Brain pericyte (primary cell): ENCODE data around the gene CCR8.

Experiments used
- DNase-seq: peaks from one replicate; pipeline ENCODE4 v3.0.0-alpha.2; 2012; ENCODE audit warnings: low read depth, low spot score

The CCR8 gene, protein sequence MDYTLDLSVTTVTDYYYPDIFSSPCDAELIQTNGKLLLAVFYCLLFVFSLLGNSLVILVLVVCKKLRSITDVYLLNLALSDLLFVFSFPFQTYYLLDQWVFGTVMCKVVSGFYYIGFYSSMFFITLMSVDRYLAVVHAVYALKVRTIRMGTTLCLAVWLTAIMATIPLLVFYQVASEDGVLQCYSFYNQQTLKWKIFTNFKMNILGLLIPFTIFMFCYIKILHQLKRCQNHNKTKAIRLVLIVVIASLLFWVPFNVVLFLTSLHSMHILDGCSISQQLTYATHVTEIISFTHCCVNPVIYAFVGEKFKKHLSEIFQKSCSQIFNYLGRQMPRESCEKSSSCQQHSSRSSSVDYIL

DNA sequence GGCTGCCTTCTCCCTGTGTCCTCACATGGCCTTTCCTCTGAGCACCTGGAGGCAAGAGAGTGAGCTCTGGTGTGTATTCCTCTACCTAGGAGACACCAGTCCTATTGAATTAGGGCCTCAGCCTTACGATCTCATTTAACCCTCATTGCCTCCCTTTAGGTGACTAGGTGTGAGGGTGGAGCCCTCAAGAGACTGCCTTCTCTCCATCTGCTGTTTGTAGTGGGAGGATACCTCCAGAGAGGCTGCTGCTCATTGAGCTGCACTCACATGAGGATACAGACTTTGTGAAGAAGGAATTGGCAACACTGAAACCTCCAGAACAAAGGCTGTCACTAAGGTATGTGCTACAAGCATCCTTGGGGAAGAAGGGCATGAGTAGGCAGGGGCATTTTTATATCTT is at the start of gene CCR8:
Gene CCR8 (plus strand): TSS at position 217 of the 400 bp plus-strand sequence. CDS start 2,623 bp downstream, outside the sequence.
- DNase-seq: no peak

DNA sequence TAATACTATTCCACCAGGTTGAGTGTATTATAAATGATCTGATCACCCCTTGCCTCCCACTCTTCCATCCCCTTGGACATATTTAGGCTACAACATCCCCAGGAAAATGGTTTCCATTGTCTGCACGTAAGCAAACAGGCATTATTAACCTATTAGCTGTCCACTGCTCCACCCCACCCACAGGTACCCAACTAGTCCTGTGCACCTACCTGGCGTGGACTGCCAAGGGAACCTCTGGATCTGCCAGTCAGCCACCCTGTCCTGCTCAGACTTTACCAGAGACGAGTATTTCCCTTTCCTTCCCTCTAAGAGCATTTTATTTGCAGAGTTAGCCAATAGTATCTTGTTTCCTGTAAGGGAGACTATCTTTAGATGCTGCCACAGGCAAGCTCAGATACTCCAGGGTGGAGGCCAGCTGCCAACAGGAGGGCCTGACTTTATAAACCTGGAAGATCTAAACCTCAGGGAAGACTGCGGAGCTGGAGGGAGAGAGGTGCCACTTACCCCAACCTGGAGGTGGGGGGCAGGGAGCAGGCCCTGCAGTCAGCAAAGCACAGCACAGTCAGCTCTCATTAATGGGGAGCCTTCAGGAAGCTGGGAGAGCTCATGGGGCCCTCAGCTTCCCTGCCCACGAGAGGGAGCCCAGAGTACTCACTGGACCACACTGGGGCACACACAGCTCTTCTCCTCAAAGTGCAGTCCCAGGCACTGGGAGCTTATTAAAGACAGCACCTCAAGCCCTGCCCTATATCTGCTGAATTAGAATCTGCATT is 49.6 kb upstream of the CCR8 start, which contains the start of gene CX3CR1:
Gene CX3CR1 (minus strand): TSS at position 292 of the 773 bp plus-strand sequence. CDS start 13,527 bp downstream, outside the sequence.
- DNase-seq: no peak

DNA sequence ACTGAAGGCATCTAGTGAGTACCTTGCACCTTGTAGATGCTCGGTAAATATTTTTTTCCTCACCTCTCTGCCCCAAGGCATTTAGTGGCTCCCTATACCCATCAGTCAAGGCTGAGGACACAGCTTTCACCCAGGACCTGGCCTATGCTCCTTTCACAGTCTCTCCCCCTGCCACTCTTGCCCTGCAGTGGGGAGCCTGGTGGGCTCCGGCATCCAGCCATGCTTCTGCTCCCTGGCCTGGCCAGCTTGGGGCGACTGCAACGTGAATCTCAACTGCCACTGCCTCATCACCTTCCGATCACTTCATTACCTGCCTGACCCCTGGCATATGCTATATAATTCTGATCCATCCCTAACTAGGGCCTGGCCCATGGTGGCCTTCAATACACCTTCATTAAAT is 48.9 kb upstream of the CCR8 start:
- no peak for DNase-seq

DNA sequence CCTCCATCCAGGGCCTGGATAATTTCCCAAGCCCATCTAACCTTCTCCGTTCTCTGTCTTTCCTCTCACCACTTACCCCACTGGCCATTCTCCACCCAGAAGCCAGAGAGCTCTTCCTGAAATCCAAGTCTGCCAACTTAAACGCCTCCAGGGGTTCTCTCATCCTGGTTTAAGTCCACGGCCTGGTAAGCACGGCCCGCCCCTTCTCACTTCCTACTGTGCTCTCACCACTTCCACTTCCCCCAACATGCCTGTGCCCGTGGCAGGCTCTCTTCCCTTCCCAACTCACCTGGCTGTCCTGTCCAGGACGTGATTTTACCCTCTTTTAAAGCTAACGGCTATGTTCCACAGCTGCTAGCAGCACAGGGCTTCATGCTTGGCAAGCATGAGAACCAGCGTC is 48.0 kb upstream of the CCR8 start:
- no peak for DNase-seq

DNA sequence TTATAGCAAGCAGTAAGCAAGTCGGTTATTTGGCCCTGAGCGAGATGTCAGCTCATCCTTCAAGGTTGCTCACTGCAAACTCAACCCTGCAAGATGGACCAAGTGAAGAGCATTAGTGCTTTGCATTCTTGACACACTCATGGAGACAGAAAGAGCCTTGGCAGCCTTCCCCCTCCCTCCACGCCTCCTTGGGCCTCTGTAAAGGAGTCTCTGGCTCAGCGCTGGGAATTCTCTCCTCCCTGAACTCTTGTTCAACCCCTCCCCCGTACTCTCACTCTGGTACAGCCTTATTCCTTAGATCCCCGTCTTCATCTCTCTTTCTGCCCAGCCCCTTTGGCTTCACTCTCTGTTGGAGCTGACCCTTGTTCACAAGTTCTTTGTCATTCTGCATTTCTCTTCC is 47.5 kb upstream of the CCR8 start:
- DNase-seq: no peak

DNA sequence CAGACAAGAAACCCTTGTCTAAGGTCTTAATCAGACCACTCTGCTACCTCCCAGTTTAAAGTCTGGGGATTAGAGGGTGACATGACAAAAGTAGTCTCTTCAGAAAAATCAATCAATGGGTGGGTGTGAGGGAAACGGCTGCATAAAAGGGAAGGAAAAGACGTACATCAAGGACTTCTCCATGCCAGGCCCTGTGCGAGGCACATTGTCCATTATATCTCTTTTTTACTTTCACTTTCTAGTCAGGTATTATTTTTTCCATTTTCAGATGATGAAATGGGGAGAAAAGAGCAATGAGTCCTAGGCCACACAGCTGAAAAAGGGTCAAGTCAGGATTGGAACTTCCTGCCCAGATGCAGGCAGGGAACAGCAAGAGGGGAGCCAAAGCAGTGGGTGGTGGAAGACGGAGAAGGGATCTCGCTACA is 45.0 kb upstream of the CCR8 start:
- no peak for DNase-seq

DNA sequence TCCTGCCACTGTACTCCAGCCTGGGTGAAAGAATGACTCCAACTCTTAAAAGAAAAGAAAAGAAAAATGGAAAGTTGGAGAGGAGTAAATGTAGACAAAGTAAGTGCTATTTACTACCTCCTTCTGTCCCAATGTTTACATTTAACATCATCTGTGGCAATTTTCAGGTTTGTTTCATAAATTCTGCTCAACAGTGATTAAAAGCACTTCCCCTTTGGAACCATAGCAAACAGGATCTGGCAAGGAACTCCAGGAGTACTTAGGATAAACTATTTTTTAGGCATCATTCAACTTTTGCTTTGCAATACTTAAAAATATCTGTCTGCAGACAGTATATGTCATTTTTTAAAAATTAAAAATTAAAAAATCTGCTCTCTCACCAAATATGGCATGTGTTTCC is 44.2 kb upstream of the CCR8 start:
- DNase-seq: no peak

DNA sequence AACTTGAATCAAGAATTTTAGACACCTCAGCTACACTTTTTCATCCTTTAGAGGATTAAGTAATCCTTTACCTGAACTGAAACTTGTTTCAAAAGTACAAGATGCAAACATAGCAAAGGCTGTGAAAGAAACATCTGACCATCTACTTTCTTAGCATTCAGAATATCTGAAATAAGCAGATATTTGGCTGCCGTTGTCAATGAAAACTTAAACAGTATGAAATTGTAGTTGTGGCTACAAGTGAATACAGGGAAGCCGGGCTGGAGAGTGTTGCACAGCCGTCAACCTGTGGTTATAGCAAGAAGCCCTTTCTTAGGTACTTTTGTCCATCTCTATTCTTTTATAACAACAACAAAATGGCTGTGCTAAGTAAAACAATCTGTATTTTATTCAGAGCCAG is 42.7 kb upstream of the CCR8 start:
- no peak for DNase-seq

DNA sequence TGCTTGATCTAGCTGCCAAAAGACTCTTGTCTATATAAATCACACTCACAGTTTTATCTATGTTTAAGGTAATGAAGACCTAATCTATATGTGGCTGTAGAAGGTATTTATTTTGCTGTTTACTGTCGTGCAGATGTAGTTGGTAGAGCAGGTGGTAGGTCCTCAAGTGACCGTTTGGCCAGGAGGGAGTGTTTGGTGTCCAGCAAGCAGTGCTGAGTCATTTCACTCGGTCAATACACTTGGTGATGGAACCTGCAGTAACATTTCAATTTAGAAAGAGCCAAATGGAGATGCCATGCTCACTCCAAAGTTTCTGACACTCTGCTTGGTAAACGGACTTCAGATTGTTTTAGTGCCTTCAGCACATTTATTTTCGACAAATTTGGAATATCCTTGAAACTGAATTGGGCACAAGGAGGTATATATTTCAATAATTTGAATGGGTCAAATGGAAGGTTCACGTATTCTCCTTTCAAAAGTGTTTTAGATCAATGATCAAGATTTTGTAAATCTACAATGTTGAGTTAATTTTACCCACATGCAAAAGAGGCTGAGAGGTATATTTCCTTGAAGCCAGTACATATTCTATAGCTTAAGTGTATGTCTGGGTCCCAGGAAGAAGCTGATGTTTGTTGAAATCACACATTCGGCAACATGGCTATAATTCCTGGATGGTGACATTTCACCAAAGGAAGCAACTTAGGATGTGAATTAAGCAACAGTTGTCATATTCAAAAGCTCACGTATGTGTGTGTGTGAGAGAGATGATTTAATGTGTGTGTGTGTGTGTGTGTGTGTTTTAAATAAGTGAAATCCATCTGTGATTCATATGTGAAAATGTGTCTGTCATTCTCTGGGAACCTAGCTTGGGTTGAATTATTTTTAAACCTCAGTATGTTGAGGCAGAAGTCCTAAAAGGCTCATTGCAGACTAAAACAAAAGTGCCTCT is 42.0 kb upstream of the CCR8 start:
- DNase-seq: no peak

DNA sequence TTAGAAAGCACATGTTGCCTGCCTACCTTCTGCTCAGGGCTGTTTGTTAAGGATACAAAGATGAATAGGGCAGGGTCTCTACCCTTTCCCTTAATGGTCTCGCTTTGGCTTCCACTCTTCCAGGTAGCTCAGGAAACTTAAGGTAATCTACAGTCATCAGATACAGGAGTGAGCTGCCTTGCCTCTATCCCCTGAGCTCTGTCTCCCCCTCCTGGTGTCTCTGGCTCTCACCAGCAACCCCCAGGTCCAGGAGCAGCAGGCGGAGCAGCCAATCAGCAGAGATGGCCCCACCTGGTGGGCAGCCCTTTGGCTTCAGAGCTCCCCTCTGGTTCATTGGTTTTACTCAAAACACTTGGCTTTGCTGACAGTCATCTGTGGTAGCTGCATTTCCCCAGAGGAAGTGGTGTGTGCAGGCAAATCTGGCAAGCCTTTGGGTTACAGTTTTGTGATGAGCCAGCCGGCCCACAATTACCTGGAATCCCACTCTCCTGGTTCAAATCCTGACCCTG is 41.2 kb upstream of the CCR8 start:
- DNase-seq: no peak

DNA sequence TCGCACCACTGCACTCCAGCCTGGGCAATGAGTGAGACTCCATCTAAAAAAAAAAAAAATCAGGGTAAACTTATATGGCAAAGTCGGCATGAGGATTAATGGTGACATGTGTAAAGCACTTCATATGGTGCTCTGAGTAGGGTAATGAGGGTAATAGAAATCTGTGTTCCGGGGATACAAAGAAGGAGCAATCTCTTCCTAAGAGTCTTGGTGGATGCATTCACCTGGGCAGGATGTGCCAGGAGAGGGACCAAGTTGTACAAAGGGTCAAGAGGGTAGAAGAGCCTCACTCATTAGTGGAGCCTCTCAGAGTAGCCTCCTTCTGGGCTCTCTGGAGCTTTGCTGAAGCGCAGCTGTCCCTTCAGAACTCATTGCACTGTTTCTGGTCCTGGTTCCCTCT is 40.4 kb upstream of the CCR8 start:
- no peak for DNase-seq

DNA sequence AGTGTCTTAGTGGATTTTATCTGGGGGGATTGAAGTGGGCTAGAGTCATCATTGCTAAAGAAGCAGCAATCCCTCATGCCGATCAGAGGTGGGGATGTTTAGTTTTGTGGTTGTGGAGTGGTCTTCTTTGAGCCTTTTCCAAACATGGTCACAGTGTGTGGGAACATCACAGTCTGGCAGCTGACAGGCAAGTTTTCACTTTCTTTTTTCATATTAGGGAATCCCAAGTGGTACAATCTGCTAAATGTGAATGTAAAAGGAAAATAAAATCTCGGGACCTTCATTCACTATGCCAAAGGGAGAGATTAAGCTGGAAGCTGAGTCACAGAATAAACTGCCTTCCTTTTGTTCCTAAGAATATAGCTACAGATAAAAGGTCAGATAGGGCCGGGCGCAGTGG is 39.3 kb upstream of the CCR8 start:
- no peak for DNase-seq

DNA sequence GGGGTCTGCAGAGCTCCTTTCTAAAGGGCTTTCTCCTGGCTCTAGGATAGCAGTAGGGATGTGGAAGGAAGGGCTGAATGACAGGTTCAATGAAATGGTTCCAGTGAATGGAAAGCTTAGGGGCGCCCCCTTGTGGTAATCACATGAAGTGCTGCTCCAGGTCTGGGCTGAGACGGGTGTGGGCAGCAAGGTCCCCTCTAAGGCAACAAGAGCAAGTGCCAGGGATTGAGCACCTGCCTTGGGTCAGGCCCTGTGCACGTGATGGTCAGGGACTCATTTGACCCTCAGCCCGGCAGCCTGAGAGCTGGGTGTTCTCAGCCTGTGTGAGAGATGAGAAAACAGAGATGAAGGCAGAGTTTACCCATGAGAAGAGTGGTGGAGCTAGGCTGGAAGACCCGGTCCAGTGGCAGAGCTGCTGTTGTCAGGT is 37.6 kb upstream of the CCR8 start:
- DNase-seq: no peak

DNA sequence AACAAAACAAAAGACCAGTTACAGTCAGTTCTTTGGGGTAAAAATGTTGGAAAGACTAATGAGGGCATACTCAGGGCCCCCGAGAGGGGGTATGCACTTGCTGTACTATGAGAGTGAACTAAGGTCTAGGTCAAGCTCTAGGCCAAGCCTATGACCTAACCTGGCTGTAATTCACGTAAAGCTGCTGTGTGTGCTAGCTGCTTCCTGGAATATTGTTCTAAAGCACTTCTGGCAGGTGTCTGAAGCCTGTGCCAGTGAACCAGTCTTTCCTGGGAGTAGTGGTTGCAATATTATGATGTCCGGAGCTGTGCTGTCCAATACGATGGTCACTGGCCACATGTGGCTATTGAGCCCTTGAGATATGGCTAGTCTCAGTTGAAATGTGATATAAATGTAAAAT is 36.5 kb upstream of the CCR8 start:
- no peak for DNase-seq

DNA sequence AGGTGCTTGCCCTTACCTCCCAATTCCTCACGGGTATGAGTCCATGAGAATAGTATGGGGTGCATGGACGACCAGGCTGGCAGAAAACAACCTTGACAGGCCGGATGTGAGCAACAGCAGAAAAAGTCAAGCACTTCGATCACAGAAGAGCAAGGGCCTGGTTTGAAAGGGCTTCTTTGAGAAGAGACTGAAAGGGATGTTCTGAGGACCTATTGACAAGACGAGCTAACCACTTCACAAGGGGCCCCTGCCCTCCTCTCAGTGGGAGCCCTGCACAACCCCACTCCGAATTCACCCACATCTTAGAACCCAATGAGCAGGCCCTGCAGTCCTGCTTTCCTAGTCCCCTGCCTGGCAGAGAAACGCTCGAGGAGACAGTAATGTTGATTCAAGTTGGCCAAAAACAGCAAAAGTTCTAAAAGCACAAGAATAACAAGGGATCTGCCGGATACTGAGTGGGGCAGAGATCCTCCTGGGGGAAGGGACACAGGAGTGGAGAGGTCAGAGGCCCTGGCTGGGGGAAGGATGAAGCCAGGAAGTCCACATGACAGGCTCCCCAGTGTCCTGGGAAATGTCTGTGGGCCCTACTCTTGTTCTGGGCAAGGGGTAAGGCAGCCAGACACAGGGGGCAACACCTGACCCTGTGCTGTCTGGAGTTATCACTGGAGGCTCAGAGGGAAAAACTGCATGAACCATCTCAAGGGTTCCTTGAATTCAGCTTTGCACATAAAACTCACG is 34.9 kb upstream of the CCR8 start:
- DNase-seq: no peak

DNA sequence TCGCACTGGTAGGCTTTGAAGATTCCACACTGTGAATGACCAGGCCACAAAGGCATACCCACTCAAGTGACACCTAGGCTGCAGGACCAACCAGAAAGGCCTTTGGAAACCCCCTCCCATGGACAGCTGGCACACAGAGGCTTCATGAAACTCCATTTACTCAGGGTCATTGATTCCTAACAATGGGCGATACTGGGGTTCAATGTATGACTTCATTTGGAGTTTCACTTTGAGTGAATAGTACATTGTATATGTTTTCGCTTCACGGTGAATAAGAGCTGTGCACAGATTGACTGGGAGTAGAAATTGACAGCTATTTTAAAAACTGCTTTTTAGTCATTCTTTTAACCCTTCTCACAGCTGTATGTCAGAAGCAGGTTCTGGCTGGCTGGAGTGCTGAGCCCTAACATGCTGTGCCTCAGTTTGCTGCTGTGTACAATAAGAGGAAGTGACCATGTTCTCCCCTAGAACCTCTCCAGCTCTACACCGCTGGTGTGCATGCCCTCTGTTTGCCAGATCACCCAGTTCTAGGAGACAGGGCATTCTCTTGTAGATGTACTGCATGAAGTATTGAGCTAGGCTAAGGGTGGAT is 34.2 kb upstream of the CCR8 start:
- DNase-seq: no peak

DNA sequence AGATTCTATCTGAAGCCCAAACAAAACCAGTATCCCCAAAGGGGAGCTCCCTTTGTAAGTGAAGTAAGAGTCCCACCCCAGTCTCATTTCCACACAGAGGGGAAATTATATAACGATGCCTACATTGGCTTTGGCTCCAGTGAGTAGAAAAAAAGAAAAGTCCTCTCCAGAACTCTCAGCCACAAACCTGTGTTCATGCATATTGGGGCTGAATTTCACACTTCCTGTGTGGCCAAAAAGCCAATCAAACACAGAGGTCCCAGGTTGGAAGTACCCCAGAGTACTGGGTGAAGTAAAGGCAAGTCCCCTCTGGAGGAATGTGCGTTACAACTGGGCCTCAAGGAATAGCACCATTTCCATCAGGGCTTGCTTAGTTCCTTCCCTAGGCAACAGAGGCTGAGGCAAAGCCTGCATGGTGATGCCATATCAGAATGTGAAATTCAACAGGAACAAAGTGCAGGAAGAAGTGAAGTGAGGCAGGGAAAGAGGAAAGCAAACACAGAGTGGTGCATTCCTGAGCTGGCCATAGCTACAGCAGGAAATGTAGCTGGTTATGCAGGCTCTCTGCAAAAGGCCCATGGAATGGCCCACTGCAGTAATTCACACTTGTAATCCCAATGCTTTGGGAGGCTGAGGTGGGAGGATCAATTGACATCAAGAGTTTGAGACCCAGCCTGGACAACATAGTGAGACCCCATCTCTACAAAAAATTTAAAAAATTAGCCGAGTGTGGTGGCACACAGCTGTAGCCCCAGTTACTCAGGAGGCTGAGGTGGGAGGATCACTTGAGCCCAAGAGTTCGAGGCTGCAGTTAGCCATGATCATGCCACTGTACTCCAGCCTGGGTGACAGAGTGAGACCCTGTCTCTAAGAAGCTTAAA is 33.1 kb upstream of the CCR8 start:
- DNase-seq: no peak

DNA sequence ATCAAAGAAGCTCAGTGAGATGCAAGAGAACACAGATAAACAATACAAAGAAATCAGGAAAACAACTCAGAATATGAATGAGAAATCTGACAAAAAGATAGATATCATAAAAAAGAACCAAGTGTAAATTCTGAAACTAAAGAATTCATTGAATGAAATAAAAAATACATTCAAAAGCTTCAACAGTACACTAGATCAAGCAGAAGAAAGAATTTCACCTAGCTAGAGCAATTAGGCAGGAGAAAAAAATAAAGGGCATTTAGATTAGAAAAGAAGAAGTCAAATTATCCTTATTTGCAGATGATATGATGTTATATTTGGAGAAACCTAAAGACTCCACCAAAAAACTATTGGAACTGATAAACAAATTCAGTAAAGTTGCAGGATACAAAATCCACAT is 30.2 kb upstream of the CCR8 start:
- DNase-seq: no peak

DNA sequence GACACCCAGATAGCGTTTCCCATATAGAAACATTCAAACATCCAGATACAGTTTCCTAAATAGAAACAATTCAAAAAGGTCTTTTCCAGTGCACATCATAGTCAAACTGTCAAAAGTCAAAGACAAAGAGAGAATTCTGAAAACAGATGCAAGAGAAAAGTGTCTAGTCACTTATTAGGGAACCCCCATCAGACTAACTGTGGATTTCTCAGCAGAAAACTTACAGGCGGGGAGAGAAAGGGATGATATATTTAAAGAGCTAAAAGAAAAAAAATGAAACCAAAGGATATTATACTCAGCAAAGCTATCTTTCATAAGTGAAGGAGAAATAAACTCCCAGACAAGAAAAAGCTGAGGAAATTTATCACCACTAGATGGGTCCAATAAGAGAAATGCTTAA is 27.3 kb upstream of the CCR8 start:
- DNase-seq: no peak

DNA sequence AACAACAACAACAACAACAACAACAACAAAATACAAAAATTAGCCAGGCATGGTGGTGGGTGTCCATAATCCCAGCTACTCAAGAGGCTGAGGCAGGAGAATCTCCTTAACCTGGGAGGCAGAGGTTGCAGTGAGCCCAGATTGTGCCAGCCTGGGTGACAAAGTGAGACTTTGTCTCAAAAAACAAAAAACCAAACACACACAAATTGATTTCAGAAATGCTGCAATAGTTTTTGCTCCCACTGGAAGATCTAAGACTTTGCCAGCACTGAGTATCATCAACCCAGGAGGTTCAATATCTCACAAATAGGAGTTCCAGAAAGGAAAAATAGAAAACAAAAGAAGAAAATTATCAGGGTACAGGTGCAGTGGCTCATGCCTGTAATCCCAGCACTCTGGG is 16.2 kb upstream of the CCR8 start:
- DNase-seq: no peak
